NCI-H2081 treated with DMSO at 0.1 percent for 48 hours (cell line): ENCODE data around the gene CEACAM19.
"Not testable (repeated sequence)": the region's sequence is repeated elsewhere in the genome, so short reads cannot be mapped to it uniquely, and the experiment has no call there.

ENCODE experiments used
- DNase-seq: peaks from one replicate; lab custom pipeline; 2025; lab: John Stamatoyannopoulos, UW

The CEACAM19 gene

DNA sequence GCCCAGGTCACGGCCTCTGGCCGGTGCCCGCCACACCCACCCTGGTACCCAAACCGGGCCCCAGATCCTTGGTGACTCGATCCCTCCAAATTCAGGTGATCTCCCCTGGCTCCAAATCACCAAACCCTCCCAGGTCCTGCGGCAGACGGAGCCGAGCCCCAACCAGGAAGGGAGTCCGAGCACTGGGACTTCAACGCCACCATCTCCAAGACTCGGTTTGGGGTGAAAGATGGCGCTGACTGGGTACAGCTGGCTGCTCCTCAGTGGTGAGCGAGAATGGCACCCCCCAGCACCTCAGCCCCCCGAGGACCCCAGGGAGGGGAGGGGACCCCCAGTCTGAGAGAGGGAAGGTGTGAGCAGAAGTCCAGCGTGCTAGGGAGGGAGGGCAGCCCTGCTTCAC lies 29.9 kb downstream of the CEACAM19 start:
- no peak for DNase-seq

DNA sequence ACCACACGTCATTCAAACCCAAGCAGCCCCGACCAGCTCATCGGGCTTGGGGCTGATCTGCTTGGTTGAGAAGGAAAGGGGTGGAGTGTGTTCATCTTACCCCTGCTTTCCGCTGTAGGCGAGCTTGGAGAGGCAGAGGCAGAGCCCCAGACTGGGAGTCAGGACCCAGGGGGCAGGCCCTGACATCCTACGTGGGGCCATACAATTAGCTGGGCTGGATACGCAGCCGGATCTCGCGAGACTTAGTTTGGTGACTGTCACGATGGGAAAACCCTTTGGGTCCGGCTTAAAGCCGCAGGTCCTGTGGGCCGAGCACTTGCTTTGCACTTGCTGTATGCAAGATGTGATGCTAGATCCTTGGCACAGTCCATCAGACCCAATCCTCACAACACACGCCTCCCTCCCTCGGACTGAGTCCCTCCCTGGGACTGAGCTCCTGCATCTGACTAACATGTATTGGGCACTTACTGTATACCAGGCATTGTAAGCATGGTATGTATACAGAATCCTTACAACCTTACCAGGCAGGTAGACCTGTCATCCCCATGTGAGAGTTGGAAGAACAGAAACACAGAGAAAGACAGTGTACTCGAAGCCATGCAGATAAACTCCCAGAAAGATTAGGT lies 31.4 kb downstream of the CEACAM19 start:
- no peak for DNase-seq

DNA sequence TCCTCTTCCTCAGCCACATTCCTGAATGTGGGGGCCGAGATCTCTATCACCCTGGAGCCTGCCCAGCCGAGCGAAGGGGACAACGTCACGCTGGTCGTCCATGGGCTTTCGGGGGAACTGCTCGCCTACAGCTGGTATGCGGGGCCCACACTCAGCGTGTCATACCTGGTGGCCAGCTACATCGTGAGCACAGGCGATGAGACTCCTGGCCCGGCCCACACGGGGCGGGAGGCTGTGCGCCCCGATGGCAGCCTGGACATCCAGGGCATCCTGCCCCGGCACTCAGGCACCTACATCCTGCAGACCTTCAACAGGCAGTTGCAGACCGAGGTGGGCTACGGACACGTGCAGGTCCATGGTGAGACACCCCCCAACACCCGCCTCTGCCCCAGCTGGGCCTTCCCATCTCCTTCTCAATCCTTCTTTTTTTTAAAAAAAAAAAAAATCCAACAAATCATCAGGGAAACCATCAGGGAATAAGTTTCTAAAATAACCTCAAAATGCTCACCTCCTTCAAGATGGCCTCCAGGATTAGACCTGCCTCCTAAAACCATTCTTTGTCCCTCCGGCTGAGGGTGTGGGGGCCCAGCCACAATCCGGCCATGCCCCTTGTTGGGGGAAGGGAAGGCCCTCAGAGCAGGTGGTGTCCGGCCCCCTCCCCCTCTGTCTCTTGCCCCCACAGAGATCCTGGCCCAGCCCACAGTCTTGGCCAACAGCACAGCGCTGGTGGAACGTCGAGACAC lies 32.2 kb downstream of the CEACAM19 start:
- DNase-seq: no peak

DNA sequence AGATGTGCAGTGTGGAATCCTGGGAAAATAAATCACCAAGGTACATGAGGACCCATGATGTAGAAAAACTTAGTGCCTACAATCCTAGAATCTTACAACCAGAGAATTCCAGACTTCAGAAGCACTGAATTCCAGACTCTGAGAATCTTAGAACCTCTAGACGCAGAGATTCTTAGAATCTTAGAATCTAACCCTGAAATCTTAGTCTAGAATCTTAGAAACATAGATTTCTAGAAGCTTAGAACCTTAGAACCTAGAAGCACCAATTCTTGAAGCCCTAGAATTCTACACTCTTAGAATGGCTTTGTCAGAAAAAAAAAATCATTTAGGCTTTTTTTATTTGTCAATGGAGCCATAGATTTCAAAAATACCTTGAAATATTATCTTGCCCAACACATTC lies 33.7 kb downstream of the CEACAM19 start:
- DNase-seq: no peak

DNA sequence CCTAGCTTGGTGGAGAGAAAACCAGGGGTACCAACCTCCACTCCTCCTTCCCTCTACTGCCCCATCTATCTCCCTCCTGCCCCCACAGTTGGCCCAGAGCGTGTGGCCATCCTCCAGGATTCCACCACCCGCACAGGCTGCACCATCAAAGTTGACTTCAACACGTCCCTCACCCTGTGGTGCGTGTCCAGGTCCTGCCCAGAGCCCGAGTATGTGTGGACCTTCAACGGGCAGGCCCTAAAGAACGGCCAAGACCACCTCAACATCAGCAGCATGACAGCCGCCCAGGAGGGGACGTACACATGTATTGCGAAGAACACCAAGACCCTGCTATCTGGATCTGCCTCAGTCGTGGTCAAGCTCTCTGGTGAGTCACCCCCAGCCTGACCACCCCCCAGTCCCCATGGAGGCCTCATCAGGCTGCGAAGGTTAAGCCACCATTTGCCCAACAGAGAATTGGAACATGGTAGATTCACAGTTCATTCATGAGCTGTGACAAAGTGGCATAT lies 34.3 kb downstream of the CEACAM19 start:
- no peak for DNase-seq

DNA sequence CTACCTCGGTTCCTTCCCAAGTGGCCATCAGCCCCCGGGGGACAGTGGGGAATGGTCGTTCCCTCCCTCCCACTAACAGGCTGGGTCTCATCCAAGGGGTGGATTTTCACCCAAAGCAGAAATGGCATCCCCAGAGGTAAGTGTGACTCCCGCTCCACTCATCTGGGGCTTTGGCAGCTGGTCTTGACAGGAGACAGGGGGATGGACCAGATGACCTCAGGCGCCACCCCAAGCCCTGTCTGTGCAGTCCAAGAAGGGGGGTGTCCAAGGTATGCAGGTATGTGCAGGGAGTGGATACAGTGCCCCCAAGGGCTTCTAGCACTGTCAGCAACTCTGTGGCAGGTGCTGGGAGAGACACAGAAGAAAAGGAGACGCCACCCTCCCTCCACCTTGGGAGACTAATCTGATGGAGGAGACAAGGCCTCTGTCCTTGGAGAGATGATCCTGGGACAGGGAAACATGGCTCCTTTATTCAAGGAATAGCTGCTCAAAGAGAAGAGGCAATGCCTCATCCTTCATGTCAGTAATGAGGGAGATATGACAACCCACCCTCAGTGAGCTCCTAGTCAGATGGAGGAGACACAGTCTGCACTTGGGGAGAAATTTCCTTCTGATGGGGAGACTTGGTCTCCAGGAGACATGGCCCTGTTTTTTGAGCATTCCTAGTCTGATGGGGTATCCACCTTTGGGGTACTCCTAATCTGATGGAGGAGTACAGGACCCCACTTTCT lies 35.4 kb downstream of the CEACAM19 start:
- no peak for DNase-seq

DNA sequence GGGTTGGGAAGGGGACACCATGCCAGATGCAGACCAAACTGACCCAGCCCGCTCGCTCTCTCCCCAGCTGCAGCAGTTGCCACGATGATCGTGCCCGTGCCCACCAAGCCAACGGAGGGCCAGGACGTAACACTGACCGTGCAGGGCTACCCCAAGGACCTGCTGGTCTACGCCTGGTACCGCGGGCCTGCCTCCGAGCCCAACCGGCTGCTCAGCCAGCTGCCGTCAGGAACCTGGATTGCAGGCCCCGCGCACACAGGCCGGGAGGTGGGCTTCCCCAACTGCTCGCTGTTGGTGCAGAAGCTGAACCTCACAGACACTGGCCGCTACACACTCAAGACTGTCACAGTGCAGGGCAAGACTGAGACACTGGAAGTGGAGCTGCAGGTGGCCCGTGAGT lies 36.5 kb downstream of the CEACAM19 start:
- DNase-seq: no peak

DNA sequence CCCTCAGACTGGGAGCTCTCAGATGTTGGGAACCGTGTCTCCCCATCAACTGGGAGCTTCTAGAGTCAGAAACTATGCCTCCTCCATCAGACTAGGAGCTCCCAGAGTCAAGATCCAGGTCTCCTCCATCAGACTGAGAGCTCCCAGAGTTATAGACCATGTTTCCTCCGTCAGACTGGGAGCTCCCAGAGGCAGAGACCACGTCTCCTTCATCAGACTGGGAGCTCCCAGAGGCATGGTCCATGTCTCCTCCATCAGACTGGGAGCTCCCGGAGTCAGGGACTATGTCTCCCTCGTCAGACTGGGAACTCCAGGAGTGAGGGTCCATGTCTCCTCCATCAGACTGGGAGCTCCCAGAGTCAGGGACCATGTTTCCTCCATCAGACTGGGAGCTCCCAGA lies 37.7 kb downstream of the CEACAM19 start:
- no peak for DNase-seq

DNA sequence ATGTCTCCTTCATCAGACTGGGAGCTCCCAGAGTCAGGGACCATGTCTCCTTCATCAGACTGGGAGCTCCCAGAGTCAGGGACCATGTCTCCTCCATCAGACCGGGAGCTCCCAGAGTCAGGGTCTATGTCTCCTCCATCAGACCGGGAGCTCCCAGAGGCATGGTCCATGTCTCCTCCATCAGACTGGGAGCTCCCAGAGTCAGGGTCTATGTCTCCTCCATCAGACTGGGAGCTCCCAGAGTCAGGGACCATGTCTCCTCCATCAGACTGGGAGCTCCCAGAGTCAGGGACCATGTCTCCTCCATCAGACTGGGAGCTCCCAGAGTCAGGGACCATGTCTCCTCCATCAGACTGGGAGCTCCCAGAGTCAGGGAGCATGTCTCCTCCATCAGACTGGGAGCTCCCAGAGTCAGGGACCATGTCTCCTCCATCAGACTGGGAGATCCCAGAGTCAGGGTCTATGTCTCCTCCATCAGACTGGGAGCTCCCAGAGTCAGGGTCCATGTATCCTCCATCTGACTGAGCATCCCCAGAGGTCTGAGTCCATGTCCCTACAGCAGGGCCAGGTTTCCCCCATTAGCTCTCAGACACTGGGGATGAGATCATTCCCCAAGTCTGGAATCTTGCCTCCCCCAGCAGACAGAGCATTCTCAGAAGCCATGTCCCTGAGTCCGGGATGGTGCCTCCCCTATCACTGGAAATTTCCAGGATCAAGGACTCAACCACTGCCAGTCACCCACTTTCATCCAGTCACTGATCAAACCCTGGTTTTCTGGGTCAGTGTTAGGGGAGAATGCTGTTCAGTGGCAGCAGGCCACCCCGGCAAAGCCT lies 38.4 kb downstream of the CEACAM19 start:
- not testable (repeated sequence) for DNase-seq

DNA sequence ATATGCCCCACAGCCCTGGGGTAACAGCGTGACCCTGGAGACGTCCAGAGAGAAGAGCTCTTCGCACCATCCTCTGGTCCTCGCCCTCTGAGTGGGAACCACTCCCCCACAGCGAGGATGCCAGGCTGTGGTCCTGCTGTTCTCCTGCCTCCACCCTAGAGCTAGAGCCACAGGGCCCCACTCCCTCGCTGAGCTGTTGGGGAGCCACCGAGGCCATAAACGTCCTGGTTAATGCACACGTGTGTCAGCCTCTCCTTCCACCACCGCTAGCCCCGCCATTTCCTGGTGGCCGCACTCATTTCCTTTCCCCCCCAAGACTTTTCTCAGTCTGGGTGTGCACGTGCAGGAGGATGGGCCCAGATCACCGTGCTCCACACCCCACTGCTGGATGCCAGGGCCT lies 39.2 kb downstream of the CEACAM19 start:
- no peak for DNase-seq

DNA sequence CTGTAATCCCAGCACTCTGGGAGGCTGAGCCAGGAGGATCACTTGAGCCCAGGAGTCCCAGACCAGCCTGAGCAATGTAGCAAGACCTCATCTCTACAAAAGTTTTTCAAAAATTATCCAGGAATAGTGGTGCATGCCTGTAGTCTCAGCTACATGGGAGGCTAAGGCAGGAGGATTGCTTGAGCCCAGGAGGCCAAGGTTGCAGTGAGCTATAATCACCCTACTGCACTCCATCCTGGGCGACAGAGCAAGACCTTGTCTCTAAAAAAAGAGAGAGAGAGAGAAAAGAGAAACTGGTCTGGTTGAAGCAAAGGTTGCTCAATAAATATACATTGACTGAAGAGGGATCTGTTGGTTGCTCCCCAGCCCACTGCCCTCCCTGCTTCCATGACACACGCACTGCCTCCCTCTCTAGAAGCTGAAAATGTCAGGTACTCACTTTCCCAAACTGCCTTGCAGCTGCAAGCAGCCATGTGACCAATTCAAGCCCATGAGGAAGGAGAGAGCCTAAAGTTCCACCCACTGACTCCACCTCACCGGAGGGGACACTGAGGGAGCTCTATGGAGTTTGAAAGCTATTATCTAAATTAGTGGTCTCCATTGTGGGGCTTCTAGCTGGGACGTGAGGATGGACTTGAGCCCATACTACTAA lies 41.7 kb downstream of the CEACAM19 start:
- no peak for DNase-seq

DNA sequence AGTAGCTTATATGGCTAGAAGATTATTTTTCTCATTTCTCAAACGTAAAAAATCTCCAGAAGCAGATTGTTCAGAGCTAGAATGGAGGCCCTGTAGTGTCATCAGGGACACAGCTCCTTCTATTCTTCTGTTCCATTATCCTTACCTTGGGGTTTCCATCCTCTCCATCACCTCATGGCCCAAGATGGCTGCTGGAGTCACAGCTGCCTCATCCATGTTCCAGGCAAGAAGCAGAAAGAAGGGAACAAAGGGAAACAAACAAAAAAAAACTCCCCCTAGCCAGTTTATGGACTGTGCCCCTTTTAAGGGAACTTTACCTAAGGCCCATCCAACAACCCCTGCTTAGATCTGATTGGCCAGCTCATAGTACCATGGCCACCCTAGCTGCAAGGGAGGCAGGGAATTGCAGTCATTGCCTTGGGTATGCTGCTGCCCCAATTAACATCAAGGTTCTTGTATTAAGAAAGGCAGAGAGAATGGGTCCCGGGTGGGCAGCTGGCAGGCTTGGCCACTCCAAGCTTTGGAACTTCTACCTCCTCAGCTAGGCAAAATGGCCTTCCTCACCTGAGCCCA lies 43.4 kb downstream of the CEACAM19 start:
- DNase-seq: no peak

DNA sequence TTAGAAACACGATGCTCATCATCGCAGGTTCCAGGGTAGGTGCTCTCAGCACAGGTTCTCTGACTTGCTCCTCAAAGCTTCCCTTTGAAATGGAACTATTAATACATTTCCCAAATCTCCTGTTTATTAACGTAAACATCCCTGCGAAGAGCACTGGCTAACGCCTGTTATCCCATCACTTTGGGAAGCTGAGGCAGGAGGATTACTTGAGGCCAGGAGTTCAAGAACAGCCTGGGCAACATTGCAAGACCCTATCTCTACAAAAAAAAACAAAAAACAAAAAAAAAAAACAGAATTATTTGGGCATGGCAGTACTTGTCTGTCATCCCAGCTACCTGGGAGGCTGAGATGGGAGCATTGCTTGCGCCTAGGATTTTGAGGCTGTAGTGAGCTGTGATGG lies 46.3 kb downstream of the CEACAM19 start:
- no peak for DNase-seq

DNA sequence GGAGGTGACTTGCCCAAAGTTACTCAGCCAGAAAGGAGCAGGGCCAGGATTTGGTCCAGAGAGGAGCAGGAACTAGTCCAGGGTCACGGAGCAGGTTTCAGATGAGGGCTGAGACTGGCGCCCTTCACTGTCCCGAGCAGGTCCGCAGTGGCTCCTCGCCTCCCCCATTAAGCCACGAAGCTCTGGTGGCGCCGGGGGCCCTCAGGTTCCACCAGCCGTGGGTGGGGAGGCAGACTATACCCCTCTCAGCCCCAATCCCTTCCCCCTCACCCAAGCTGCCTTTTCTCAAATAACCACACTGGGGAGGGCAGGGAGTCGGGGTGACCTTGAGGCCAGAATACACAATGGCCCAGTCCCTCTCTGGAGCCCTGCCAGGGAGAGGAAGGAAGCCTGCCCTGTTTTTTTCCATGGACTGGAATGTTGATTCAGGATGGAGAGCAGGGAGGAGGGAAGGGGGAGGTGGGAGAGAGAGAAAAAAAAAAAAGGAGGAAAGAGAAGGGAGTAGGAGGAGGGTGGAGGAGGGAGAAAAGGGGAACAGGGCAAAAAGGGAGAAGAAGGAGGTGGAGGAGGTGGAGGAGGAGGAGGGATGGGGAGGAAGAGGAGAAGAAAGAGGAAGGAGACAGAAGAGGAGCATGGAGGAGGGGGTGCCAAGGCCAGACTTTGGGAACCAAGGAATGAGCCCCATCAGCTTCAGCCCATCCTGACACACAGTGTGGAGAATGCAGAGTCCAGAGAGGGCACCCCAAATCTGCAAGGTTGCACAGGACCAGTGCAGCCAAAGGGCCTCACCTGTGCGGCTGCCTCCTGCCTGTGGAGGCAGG lies 47.4 kb downstream of the CEACAM19 start:
- no peak for DNase-seq

DNA sequence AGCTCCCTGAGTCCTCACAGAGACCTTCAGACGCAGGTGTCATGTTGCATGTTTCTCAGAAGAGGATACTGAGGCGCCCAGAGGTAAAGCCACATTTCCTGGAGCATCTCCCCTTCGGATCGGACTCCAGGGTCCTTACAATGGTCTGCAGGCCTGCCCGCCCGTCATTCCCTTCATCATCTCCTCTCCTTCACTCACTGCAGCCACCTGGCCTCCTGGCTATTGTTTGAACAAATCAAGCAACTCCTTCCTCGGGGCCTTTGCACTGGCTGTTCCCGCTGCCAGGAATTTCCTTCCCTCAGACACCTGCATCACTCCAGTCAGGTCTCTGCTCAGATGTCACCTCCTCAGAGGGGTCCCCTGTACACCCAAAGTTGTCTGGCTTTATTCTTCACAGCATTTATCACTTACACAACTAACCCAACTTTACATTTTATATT lies 48.0 kb downstream of the CEACAM19 start:
- DNase-seq: no peak

DNA sequence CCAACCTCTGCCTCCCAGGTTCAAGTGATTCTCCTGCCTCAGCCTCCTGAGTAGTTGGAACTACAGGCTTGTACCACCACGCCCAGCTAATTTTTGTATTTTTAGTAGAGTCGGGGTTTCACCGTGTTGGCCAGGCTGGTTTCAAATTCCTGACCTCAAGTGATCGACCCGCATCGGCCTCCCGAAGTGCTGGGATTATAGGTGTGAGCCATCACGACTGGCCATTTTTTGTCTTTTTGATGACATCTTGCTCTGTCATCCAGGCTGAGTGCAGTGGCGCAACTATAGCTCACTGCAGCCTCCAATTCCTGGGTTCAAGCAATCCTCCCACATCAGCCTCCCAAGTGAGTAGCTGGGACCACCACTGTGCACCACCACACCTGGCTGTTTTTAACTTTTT lies 49.1 kb downstream of the CEACAM19 start:
- DNase-seq: not testable (repeated sequence)

DNA sequence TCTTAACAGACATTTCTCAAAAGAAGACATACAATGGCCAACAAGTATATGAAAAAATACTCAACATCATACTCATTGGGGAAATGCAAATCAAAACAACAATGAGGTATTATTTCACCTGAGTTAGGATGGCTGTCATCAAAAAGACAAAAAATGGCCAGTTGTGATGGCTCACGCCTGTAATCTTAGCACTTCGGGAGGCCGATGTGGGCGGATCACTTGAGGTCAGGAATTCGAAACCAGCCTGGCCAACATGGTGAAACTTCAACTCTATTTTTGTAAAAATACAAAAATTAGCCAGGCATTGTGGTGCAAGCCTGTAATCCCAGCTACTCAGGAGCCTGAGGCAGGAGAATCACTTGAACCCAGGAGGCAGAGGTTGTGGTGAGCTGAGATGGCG lies 49.7 kb downstream of the CEACAM19 start:
- no peak for DNase-seq

DNA sequence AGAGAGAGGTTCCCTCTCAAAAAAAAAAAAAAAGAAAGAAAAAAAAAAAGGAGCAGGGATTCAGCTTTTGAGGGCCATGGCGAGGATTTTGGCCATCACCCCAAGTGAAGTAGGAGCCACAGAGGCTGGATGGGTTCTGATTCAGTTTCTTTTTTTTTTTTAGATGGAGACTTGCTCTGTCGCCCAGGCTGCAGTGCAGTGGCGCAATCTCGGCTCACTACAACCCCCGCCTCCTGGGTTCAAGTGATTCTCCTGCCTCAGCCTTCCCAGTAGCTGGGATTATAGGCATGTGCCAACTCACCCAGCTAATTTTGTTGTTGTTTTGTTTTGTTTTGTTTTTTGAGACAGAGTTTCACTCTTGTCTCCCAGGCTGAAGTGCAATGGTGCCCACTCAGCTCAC lies 50.1 kb downstream of the CEACAM19 start:
- DNase-seq: not testable (repeated sequence)

DNA sequence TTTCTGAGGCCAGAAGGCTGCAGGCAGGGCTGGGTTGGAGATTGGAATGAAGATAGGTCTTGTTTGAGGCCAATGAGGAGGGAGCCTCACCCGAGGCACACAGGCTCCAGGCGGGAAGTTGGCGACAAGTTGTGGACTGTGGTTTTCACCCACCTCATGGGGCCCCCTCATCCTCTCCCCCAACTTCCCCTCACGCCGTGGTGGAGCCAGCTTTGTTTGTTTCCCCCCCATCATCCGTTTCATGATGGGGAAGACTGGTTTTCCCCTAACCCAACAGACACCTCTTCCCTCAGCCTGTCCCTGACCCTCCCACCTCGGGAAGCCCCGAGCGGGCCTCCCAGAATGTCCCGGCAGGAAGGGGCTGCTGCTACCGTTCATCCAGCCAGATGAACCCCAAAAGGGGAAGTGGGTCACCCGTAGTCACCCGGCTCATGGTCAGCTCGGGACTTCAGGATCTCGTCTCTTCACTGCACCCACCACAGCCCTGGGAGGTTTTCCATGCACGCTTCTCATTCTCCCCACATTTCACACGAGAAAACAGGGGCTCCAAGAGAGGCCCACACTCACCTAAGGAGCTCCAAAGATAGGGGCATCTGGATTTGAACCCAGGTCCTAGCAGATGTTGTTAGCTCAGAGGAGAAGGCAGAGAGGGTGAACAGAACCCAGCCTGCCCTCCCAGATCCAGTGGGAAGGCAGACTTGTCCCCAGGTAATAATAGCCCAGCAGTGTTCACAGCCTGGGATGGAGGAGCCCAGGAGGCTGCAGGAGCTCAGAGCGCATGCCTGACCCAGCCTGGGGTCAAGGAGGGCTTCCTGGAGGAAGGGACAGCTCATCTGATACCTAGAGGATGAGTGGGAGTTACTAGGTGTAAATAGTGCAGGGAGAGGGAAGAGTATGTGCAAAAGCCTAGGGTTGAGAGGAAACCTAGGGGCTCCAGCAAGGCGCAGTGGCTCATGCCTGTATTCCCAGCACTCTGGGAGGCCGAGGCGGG lies 51.1 kb downstream of the CEACAM19 start:
- no peak for DNase-seq
